HG03439 (cell line): ENCODE measurements around the gene MYH9.
"Not testable (repeated sequence)": the region's sequence is repeated elsewhere in the genome, so short reads cannot be mapped to it uniquely, and the experiment has no call there.

Experiments used
- ATAC-seq: cut with Tn5 transposase; IDR thresholded peaks from one replicate; pipeline ENCODE4 v1.9.1; 2021; ENCODE audit warnings: mild to moderate bottlenecking, moderate library complexity; ENCODE audit not compliant: unreplicated experiment

Gene MYH9

GRCh38 chr22:36280379-36280778, 107.4 kb downstream of the MYH9 start:
- ATAC-seq = no peak

GRCh38 chr22:36279219-36279666, 108.5 kb downstream of the MYH9 start:
- ATAC-seq = no peak

GRCh38 chr22:36277482-36278291, 110.1 kb downstream of the MYH9 start:
- ATAC-seq = no peak

GRCh38 chr22:36274531-36274930, 113.2 kb downstream of the MYH9 start:
- ATAC-seq = no peak

- ATAC-seq = not testable (repeated sequence)
Observed at GRCh38 chr22:36271951-36272350, 115.8 kb downstream of the MYH9 start.

- not testable (repeated sequence) for ATAC-seq
Observed at GRCh38 chr22:36271231-36271630, 116.5 kb downstream of the MYH9 start.

GRCh38 chr22:36267896-36268485, 119.8 kb downstream of the MYH9 start:
- no peak for ATAC-seq

- no peak for ATAC-seq
Observed at GRCh38 chr22:36267058-36267457, 120.7 kb downstream of the MYH9 start.

GRCh38 chr22:36263886-36264664, 123.7 kb downstream of the MYH9 start:
- not testable (repeated sequence) for ATAC-seq

GRCh38 chr22:36263216-36263673, 124.5 kb downstream of the MYH9 start:
- ATAC-seq = not testable (repeated sequence)

- not testable (repeated sequence) for ATAC-seq
Observed at GRCh38 chr22:36262307-36262706, 125.5 kb downstream of the MYH9 start.

GRCh38 chr22:36261675-36262074, 126.1 kb downstream of the MYH9 start:
- ATAC-seq = not testable (repeated sequence)

GRCh38 chr22:36259615-36260300, 128.0 kb downstream of the MYH9 start:
- no peak for ATAC-seq

GRCh38 chr22:36258701-36259614, 128.8 kb downstream of the MYH9 start:
- no peak for ATAC-seq

GRCh38 chr22:36257948-36258670, 129.7 kb downstream of the MYH9 start:
- no peak for ATAC-seq

- ATAC-seq = no peak
Observed at GRCh38 chr22:36257308-36257707, 130.5 kb downstream of the MYH9 start.

- no peak for ATAC-seq
Observed at GRCh38 chr22:36256478-36256877, 131.3 kb downstream of the MYH9 start.

- not testable (repeated sequence) for ATAC-seq
Observed at GRCh38 chr22:36255572-36255971, 132.2 kb downstream of the MYH9 start.
